Left ventricle myocardium superior (tissue), 1 donor: ENCODE measurements around the gene MCF2L2. TPM values are rescaled to one million over a fixed set of nuclear protein-coding genes. Genes with fewer than 3 reads are reported as not detected.
"Not testable (repeated sequence)": the region's sequence is repeated elsewhere in the genome, so short reads cannot be mapped to it uniquely, and the experiment has no call there.

Experiments
- ATAC-seq: fragments of 200-7000 bp; cut with Tn5 transposase; one replicate; pipeline ENCODE4 v1.9.1; 2020; ENCODE audit warnings: mild to moderate bottlenecking, moderate library complexity
- DNase-seq: peaks from one replicate; pipeline ENCODE4 v3.0.0-alpha.2; 2020
- intact Hi-C: fragments of 100-400 bp; cut with micrococcal nuclease; formaldehyde crosslinking; loops from one replicate; pipeline ENCODE4 v1.11.0; 2022
- total RNA-seq: library from RNA; stranded (reverse); fragmentation: NEBNext Ultra II Directional; extraction: Animal tissue kit (Norgen Biotek cat#: 25700); gene quantifications from one replicate; pipeline ENCODE4 v1.2.1, GENCODE V29; 2021
- donor health status: DM: no; HTN: yes; CAD: no; lungs with severe emphysema.

Gene MCF2L2
- total RNA-seq, 1 donor from 2014 or later: 0.25 TPM

GRCh38 chr3:183208260-183208659 is 220.2 kb downstream of the MCF2L2 start:
- ATAC-seq: no peak
- intact Hi-C loops: no loop called here

GRCh38 chr3:183203670-183204069 is 224.7 kb downstream of the MCF2L2 start:
- intact Hi-C loops: no loop called here
- no peak for ATAC-seq

More at GRCh38 chr3:183208260-183208659, 220.2 kb downstream of the MCF2L2 start:
- no peak for DNase-seq

GRCh38 chr3:183202004-183202722 is 226.3 kb downstream of the MCF2L2 start:
- ATAC-seq (no peak), DNase-seq (no peak)
- intact Hi-C loops: no loop called here

More at GRCh38 chr3:183203670-183204069, 224.7 kb downstream of the MCF2L2 start:
- DNase-seq: no peak

GRCh38 chr3:183198939-183199338 is 229.5 kb downstream of the MCF2L2 start:
- intact Hi-C loops: no loop called here
- DNase-seq: no peak
- no peak for ATAC-seq

GRCh38 chr3:183197734-183198133 is 230.7 kb downstream of the MCF2L2 start:
- ATAC-seq: no peak
- no peak for DNase-seq
- intact Hi-C loops: no loop called here

- no peak for ATAC-seq
- no peak for DNase-seq
- intact Hi-C loops: no loop called here
These were observed 233.2 kb downstream of the MCF2L2 start for GRCh38 chr3:183195266-183195665.

- DNase-seq: no peak
- intact Hi-C loops: no loop called here
- no peak for ATAC-seq
These were observed 234.4 kb downstream of the MCF2L2 start for GRCh38 chr3:183193762-183194689.

- intact Hi-C loops: no loop called here
- no peak for DNase-seq
- ATAC-seq: no peak
These were observed 235.6 kb downstream of the MCF2L2 start for GRCh38 chr3:183192650-183193300.

- ATAC-seq: no peak
- no peak for DNase-seq
- intact Hi-C loops: loop anchor here (10.0 kb wide), 1 partner anchor 65 kb away; no protein-coding TSS in a partner anchor
These were observed 238.8 kb downstream of the MCF2L2 start for GRCh38 chr3:183189641-183190040.

GRCh38 chr3:183188895-183189462 is 239.4 kb downstream of the MCF2L2 start:
- peak; percentile 52 for ATAC-seq
- intact Hi-C loops: loop anchor here (10.0 kb wide), 1 partner anchor 64 kb away; no protein-coding TSS in a partner anchor
- DNase-seq: peak; percentile 41

- DNase-seq (no peak), ATAC-seq (no peak)
- intact Hi-C loops: loop anchor here (2.0 to 10.0 kb wide), 2 partner anchors 61 to 197 kb away; no protein-coding TSS in a partner anchor
These were observed 242.7 kb downstream of the MCF2L2 start for GRCh38 chr3:183185696-183186095.

- DNase-seq (no peak), ATAC-seq (no peak)
- intact Hi-C loops: loop anchor here (10.0 kb wide), 1 partner anchor 58 kb away; no protein-coding TSS in a partner anchor
These were observed 245.4 kb downstream of the MCF2L2 start for GRCh38 chr3:183182732-183183610.

- ATAC-seq (no peak), DNase-seq (no peak)
- intact Hi-C loops: loop anchor here (10.0 kb wide), 1 partner anchor 57 kb away; no protein-coding TSS in a partner anchor
These were observed 246.3 kb downstream of the MCF2L2 start for GRCh38 chr3:183182073-183182472.

- intact Hi-C loops: loop anchor here (10.0 kb wide), 1 partner anchor 57 kb away; no protein-coding TSS in a partner anchor
- DNase-seq: no peak
- ATAC-seq: no peak
These were observed 246.8 kb downstream of the MCF2L2 start for GRCh38 chr3:183181606-183182005.

- intact Hi-C loops: loop anchor here (10.0 kb wide), 1 partner anchor 56 kb away; no protein-coding TSS in a partner anchor
These were observed 247.6 kb downstream of the MCF2L2 start for GRCh38 chr3:183180784-183181295.

GRCh38 chr3:183180110-183180783 is 248.2 kb downstream of the MCF2L2 start:
- DNase-seq (no peak), ATAC-seq (peak; percentile 16)
- intact Hi-C loops: loop anchor here (10.0 kb wide), 1 partner anchor 55 kb away; no protein-coding TSS in a partner anchor

More at GRCh38 chr3:183180784-183181295, 247.6 kb downstream of the MCF2L2 start:
- DNase-seq (no peak), ATAC-seq (no peak)

GRCh38 chr3:183179550-183179908 is 248.9 kb downstream of the MCF2L2 start:
- ATAC-seq: peak; percentile 11
- intact Hi-C loops, DNase-seq: not testable (repeated sequence)
